GM18909 (cell line): Measurements from ENCODE around the gene DUSP6.

Experiments
- ATAC-seq: cut with Tn5 transposase; IDR thresholded peaks from one replicate; pipeline ENCODE4 v1.9.1; 2021; ENCODE audit warnings: mild to moderate bottlenecking; ENCODE audit not compliant: unreplicated experiment, poor library complexity

The DUSP6 gene

DNA sequence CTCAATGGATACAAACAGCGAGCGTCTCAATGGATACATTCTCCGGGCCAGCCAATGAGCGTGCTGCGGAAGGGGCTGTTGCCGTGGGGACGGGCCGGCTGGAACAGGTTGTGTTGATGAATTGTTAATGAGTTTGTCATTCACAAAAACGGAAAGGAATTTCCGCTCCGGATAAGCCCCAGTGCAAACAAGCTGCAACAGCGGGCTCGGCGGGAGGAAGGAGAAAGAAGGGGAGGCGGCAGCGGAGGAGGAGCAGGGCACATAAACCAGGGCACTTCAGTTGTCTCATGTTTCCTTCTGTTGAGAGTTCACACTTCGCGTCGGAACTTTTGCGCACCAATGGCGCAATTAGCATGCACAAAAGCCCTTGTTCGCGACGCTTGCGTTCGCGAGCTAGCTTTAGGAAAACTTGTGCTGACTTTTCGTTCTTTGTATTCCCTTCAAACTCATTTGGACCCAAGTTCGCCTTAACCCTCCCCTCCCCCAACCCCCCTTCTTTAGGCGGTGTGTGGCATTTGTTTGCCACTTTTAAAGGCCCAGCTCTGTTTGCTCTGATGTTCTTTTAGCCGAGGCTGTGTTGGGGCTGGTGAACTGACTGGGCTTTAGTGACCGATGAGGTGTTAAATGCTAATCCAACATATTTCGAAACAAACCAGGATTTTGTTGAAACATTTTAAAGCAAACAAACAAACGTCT lies at the start of gene DUSP6:
TSS of gene DUSP6 (minus strand) at position 10 of the 696 bp plus-strand sequence. CDS start 462 bp downstream, outside the sequence.
- ATAC-seq, result peak; percentile 51

GRCh38 chr12:89401433-89402058 lies 49.2 kb upstream of the DUSP6 start:
- no peak for ATAC-seq

DNA sequence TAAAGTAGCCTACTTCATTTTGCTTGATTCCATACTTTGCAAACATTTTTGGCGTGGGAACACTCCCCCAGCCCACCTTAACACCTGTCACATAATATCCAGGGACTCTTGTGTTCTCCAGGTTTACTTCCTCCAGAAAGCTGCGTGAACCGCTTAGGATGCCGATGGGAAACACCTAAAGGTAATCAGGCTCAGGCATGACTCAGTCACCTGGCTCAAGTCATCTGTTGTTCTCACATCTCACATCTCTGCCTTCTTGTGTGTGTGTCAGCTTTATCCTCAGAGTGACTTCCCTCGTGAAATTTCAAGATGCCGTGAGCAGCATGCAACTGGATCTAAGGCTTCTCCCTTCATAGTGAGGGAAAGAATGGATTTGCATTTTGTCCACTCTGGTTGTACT lies 48.1 kb upstream of the DUSP6 start:
- ATAC-seq, result no peak

GRCh38 chr12:89395712-89396111 lies 43.4 kb upstream of the DUSP6 start:
- no peak for ATAC-seq

GRCh38 chr12:89393551-89394121 lies 41.3 kb upstream of the DUSP6 start:
- no peak for ATAC-seq

GRCh38 chr12:89392391-89392790 lies 40.1 kb upstream of the DUSP6 start:
- ATAC-seq, result no peak

GRCh38 chr12:89391726-89392336 lies 39.5 kb upstream of the DUSP6 start:
- ATAC-seq, result no peak

- ATAC-seq, result no peak
Measured at GRCh38 chr12:89390802-89391673, 38.7 kb upstream of the DUSP6 start.

- ATAC-seq, result peak; percentile 86
Measured at GRCh38 chr12:89389755-89390661, 37.7 kb upstream of the DUSP6 start.

GRCh38 chr12:89386138-89386537 lies 33.8 kb upstream of the DUSP6 start:
- ATAC-seq, result no peak

- ATAC-seq, result no peak
Measured at GRCh38 chr12:89384807-89385206, 32.5 kb upstream of the DUSP6 start.

- ATAC-seq, result no peak
Measured at GRCh38 chr12:89384050-89384758, 31.9 kb upstream of the DUSP6 start.

GRCh38 chr12:89383235-89384049 lies 31.1 kb upstream of the DUSP6 start:
- no peak for ATAC-seq

GRCh38 chr12:89382328-89382727 lies 30.0 kb upstream of the DUSP6 start:
- no peak for ATAC-seq

- ATAC-seq, result no peak
Measured at GRCh38 chr12:89379839-89380467, 27.7 kb upstream of the DUSP6 start.

DNA sequence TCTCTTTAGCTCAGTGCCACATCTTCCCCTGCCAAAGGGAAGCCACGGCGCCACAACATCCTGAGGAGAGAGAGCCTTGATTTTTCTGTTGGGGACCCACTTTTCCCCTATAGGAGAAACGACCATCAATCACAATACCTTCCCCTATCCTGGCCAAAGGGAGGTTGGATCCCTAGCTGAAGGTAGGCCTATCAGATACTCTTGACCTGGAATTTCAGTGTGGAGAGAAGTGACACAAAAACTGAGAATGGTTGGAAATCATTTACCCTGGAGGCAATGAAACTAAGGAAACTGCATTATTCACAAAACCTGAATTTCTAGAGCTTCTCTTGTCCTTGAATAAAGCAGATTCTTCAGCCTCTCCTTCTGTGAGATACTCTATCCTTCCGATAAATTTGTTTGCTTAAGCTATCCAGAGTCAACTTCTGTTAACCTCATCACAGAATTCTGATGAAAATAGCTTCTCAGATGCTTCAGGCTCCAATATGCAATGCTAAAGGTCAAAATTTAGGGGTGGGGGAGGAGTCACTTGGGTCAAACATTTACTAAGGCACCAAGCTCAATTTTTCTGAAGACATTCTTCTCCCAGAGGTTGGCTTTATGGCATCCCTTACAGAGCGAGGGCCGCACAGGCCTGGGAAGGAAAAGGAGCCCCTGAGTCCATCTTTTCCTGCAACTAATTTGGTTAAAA lies 27.0 kb upstream of the DUSP6 start:
- ATAC-seq, result no peak

DNA sequence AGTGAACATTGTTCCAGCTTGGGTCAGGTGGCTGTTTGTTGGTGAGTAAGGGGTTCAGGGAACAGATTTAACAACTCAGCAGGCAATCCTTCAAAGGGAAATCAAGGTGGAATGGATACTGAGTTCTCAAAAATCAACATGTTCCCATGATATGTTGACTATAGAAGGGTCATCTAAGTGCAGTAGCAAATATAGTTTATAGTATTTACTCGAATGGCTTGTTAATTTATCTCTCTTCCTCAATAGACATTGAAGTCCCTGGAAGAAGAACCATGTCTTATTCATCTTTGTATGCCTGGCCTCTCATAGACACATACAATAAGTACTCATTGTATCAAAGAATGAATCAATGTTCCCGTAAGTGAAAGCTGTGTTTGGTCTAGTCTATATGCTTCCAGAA lies 24.5 kb upstream of the DUSP6 start:
- ATAC-seq, result no peak
